Activated CD8-positive, alpha-beta T cell treated with anti-CD3 and anti-CD28 coated beads for 36 hours (primary cell): Measurements from ENCODE around the gene TEX14. TPM values are rescaled to one million over a fixed set of nuclear protein-coding genes. Genes with fewer than 3 reads are reported as not detected.

Source experiments
- ATAC-seq: fragments of 200-7000 bp; cut with Tn5 transposase; one replicate; pipeline ENCODE4 v1.10.0; 2021; ENCODE audit warnings: mild to moderate bottlenecking, moderate library complexity
- CTCF ChIA-PET: fragments of 350-600 bp; sonication (Branson Sonifier 250); formaldehyde crosslinking; loops from one replicate; lab custom pipeline; 2021; ENCODE audit warnings: antibody characterized with exemption; lab: Charles Lee
- POLR2A ChIA-PET: fragments of 350-600 bp; sonication (Branson Sonifier 250); formaldehyde crosslinking; loops from one replicate; lab custom pipeline; 2021; ENCODE audit warnings: antibody characterized with exemption; lab: Charles Lee
- DNase-seq: peaks from one replicate; pipeline ENCODE4 v3.0.0-alpha.2; 2020
- H3K27ac Mint-ChIP-seq: one replicate; pipeline ENCODE4 v1.8.0; 2021; ENCODE audit warnings: mild to moderate bottlenecking, mixed read lengths
- H3K27me3 Mint-ChIP-seq: one replicate; pipeline ENCODE4 v1.8.0; 2021; ENCODE audit warnings: mixed read lengths
- H3K36me3 Mint-ChIP-seq: one replicate; pipeline ENCODE4 v1.8.0; 2021; ENCODE audit warnings: low read depth, mixed read lengths
- H3K4me1 Mint-ChIP-seq: one replicate; pipeline ENCODE4 v1.8.0; 2021; ENCODE audit warnings: low read depth, mixed read lengths
- H3K4me3 Mint-ChIP-seq: one replicate; pipeline ENCODE4 v1.8.0; 2021; ENCODE audit warnings: mild to moderate bottlenecking, moderate library complexity, mixed read lengths
- H3K9me3 Mint-ChIP-seq: one replicate; pipeline ENCODE4 v1.8.0; 2021; ENCODE audit warnings: mixed read lengths
- CTCF ChIP-seq: fragments of 200-600 bp; IDR thresholded peaks from one replicate; pipeline ENCODE4 v1.8.0; 2022; ENCODE audit warnings: antibody characterized with exemption, mild to moderate bottlenecking
- intact Hi-C: fragments of 100-400 bp; cut with micrococcal nuclease; formaldehyde crosslinking; loops from one replicate; pipeline ENCODE4 v1.10.0; 2022
- total RNA-seq, 2 experiments: library from RNA; stranded (reverse); gene quantifications; one replicate each; pipeline ENCODE4 v1.2.3, GENCODE V29; 2021

The TEX14 gene
- total RNA-seq, 2 experiments from 2014 or later, result 0.23 to 0.31 TPM

- DNase-seq (no peak), ATAC-seq (no peak)
- Mint-ChIP-seq H3K36me3 (no peaks in the 10 kb centered on the region), H3K4me3 (no peak overlapping the region), H3K4me1 (no peaks in the 10 kb centered on the region), H3K27me3 (peaks cover 37% of the 10 kb centered on the region), H3K27ac (no peak overlapping the region), H3K9me3 (no peaks in the 10 kb centered on the region)
- no peak for TF ChIP-seq CTCF
- intact Hi-C loops, result no loop called here
- ChIA-PET CTCF (interaction anchor here (0.8 to 1.2 kb wide), 2 partner anchors 11 to 12 kb away, joined by 3 to 4 read pairs; no protein-coding TSS in a partner anchor), POLR2A (interaction anchor here (0.6 to 5.2 kb wide), 4 partner anchors 12 to 477 kb away, joined by 4 to 37 read pairs (median 12); partner anchors contain the start of gene MTMR4)
These were observed 161.2 kb downstream of the TEX14 start for GRCh38 chr17:58530655-58531054.

GRCh38 chr17:58529275-58529674 lies 162.6 kb downstream of the TEX14 start:
- Mint-ChIP-seq H3K36me3 (no peaks in the 10 kb centered on the region), H3K27ac (no peak overlapping the region), H3K9me3 (no peaks in the 10 kb centered on the region), H3K4me1 (no peaks in the 10 kb centered on the region), H3K4me3 (no peak overlapping the region), H3K27me3 (peaks cover 26% of the 10 kb centered on the region)
- CTCF ChIA-PET, result interaction anchor here (2.7 kb wide), 1 partner anchor 11 kb away, joined by 11 read pairs; no protein-coding TSS in a partner anchor
- DNase-seq (no peak), ATAC-seq (no peak)
- POLR2A ChIA-PET, result interaction anchor here (3.8 to 5.2 kb wide), 2 partner anchors 11 to 102 kb away, joined by 20 to 37 read pairs; no protein-coding TSS in a partner anchor
- TF ChIP-seq CTCF, result no peak
- intact Hi-C loops, result no loop called here

GRCh38 chr17:58528443-58528842 lies 163.4 kb downstream of the TEX14 start:
- no peaks in the 10 kb centered on the region for H3K9me3 Mint-ChIP-seq
- H3K27ac Mint-ChIP-seq, result no peak overlapping the region
- H3K4me1 Mint-ChIP-seq, result no peaks in the 10 kb centered on the region
- ChIA-PET POLR2A (interaction anchor here (5.2 kb wide), 1 partner anchor 103 kb away, joined by 37 read pairs; no protein-coding TSS in a partner anchor), CTCF (interaction anchor here (1.4 to 2.7 kb wide), 2 partner anchors 10 to 60 kb away, joined by 4 to 11 read pairs; no protein-coding TSS in a partner anchor)
- intact Hi-C loops, result no loop called here
- peaks cover 25% of the 10 kb centered on the region for H3K27me3 Mint-ChIP-seq
- H3K36me3 Mint-ChIP-seq, result no peaks in the 10 kb centered on the region
- TF ChIP-seq CTCF, result no peak
- DNase-seq (no peak), ATAC-seq (no peak)
- H3K4me3 Mint-ChIP-seq, result no peak overlapping the region

GRCh38 chr17:58527949-58528348 lies 163.9 kb downstream of the TEX14 start:
- H3K27me3 Mint-ChIP-seq, result peaks cover 20% of the 10 kb centered on the region
- ATAC-seq, result no peak
- intact Hi-C loops, result no loop called here
- H3K9me3 Mint-ChIP-seq, result no peaks in the 10 kb centered on the region
- POLR2A ChIA-PET, result interaction anchor here (5.2 kb wide), 1 partner anchor 103 kb away, joined by 37 read pairs; no protein-coding TSS in a partner anchor
- no peak overlapping the region for H3K27ac Mint-ChIP-seq
- TF ChIP-seq CTCF, result no peak
- H3K36me3 Mint-ChIP-seq, result no peaks in the 10 kb centered on the region
- H3K4me3 Mint-ChIP-seq, result no peak overlapping the region
- DNase-seq, result no peak
- CTCF ChIA-PET, result interaction anchor here (0.9 to 2.7 kb wide), 5 partner anchors 8 to 477 kb away, joined by 3 to 11 read pairs (median 4); no protein-coding TSS in a partner anchor
- H3K4me1 Mint-ChIP-seq, result no peaks in the 10 kb centered on the region

- ChIA-PET POLR2A (interaction anchor here (5.2 kb wide), 1 partner anchor 104 kb away, joined by 37 read pairs; no protein-coding TSS in a partner anchor), CTCF (interaction anchor here (0.9 to 2.7 kb wide), 6 partner anchors 9 to 477 kb away, joined by 3 to 11 read pairs (median 4); no protein-coding TSS in a partner anchor)
- no peak overlapping the region for H3K4me3 Mint-ChIP-seq
- DNase-seq (no peak), ATAC-seq (peak; percentile 21)
- no peak overlapping the region for H3K27ac Mint-ChIP-seq
- H3K9me3 Mint-ChIP-seq, result no peaks in the 10 kb centered on the region
- H3K36me3 Mint-ChIP-seq, result no peaks in the 10 kb centered on the region
- no peaks in the 10 kb centered on the region for H3K4me1 Mint-ChIP-seq
- no peak for TF ChIP-seq CTCF
- peaks cover 14% of the 10 kb centered on the region for H3K27me3 Mint-ChIP-seq
- intact Hi-C loops, result no loop called here
These were observed 164.5 kb downstream of the TEX14 start for GRCh38 chr17:58527306-58527705.
